ENCODE data around the gene PARP8.

Gene PARP8

GRCh38 chr5:50712479-50712878 lies 46.0 kb downstream of the PARP8 start:
- DNase-seq (ENCODE audit: low spot score), result no peak
- TF ChIP-seq, protein P1, sequence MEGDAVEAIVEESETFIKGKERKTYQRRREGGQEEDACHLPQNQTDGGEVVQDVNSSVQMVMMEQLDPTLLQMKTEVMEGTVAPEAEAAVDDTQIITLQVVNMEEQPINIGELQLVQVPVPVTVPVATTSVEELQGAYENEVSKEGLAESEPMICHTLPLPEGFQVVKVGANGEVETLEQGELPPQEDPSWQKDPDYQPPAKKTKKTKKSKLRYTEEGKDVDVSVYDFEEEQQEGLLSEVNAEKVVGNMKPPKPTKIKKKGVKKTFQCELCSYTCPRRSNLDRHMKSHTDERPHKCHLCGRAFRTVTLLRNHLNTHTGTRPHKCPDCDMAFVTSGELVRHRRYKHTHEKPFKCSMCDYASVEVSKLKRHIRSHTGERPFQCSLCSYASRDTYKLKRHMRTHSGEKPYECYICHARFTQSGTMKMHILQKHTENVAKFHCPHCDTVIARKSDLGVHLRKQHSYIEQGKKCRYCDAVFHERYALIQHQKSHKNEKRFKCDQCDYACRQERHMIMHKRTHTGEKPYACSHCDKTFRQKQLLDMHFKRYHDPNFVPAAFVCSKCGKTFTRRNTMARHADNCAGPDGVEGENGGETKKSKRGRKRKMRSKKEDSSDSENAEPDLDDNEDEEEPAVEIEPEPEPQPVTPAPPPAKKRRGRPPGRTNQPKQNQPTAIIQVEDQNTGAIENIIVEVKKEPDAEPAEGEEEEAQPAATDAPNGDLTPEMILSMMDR (IDR thresholded peaks at IDR 0.05; ENCODE audit: borderline replicate concordance, control extremely low read depth, extremely low read depth, insufficient read depth, missing control alignments), result no peak
- in situ Hi-C loops (cut with MboI; ENCODE audit: low sequenced_read_pairs, unreplicated experiment), result no loop called here

- TF ChIP-seq, protein P1 (IDR thresholded peaks at IDR 0.05; ENCODE audit: borderline replicate concordance, control extremely low read depth, extremely low read depth, insufficient read depth, missing control alignments), result no peak
- no peak for DNase-seq (ENCODE audit: low spot score)
- in situ Hi-C loops (cut with MboI; ENCODE audit: low sequenced_read_pairs, unreplicated experiment), result no loop called here
Observed at GRCh38 chr5:50715001-50715400, 48.6 kb downstream of the PARP8 start.

- in situ Hi-C loops (cut with MboI; ENCODE audit: low sequenced_read_pairs, unreplicated experiment), result no loop called here
- TF ChIP-seq, protein P1 (IDR thresholded peaks at IDR 0.05; ENCODE audit: borderline replicate concordance, control extremely low read depth, extremely low read depth, insufficient read depth, missing control alignments), result no peak
- no peak for DNase-seq (ENCODE audit: low spot score)
Observed at GRCh38 chr5:50716134-50716533, 49.7 kb downstream of the PARP8 start.

DNA sequence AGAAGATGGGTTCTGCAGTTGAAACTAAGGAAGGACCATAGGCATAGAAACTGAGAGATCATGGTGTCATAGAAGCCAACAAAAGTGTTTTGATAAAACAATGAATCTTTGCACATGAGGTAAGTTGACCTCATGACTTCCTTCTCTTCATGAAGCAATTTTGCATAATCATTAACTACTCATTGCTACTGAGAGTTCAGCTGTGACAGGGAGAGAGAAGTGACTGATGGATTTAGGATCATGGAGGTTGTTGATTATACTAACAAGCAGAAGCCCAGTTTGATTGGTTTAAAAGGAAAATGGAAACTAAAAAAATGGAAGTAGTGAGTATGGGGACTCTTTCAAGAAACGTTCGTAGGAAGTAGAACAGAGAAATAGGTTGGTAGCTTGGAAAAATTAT lies 51.2 kb downstream of the PARP8 start:
- in situ Hi-C loops (cut with MboI; ENCODE audit: low sequenced_read_pairs, unreplicated experiment), result no loop called here

GRCh38 chr5:50720061-50720710 lies 53.7 kb downstream of the PARP8 start:
- in situ Hi-C loops (cut with MboI; ENCODE audit: low sequenced_read_pairs, unreplicated experiment), result no loop called here
- TF ChIP-seq, protein P1 (IDR thresholded peaks at IDR 0.05; ENCODE audit: borderline replicate concordance, control extremely low read depth, extremely low read depth, insufficient read depth, missing control alignments), result no peak
- DNase-seq (ENCODE audit: low spot score), result no peak

More for the DNA sequence above, 51.2 kb downstream of the PARP8 start:
- no peak for DNase-seq (ENCODE audit: low spot score)
- TF ChIP-seq, protein P1 (IDR thresholded peaks at IDR 0.05; ENCODE audit: borderline replicate concordance, control extremely low read depth, extremely low read depth, insufficient read depth, missing control alignments), result no peak

DNA sequence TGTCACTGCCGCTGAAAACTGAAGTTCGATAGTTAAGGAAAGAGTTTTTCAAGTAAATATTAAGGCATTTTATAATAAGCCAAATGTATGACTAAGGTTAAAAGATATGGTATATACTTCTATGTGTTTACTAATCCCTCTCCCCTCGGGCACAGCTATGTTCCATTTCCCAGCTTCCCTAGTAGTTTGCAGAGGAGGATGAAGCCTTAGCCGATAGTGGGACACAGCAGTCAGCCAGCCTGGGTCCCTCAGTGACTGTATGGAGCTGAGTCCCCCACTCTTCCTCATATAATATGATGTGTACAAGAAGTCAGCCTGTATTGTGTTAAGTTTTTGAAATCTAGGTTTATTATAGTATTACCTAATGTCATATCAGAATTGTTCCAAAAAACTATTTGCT lies 55.8 kb downstream of the PARP8 start:
- in situ Hi-C loops (cut with MboI; ENCODE audit: low sequenced_read_pairs, unreplicated experiment), result no loop called here
- no peak for DNase-seq (ENCODE audit: low spot score)
- TF ChIP-seq, protein P1 (IDR thresholded peaks at IDR 0.05; ENCODE audit: borderline replicate concordance, control extremely low read depth, extremely low read depth, insufficient read depth, missing control alignments), result no peak
